Embryonic facial prominence (tissue), 1 donor: ENCODE results near the gene LMOD1.
"Not testable (repeated sequence)": the region's sequence is repeated elsewhere in the genome, so short reads cannot be mapped to it uniquely, and the experiment has no call there.

ENCODE experiments used
- DNase-seq: peaks from one replicate; pipeline ENCODE4 v3.0.0-alpha.2; 2016; ENCODE audit errors: extremely low spot score

The LMOD1 gene

DNA sequence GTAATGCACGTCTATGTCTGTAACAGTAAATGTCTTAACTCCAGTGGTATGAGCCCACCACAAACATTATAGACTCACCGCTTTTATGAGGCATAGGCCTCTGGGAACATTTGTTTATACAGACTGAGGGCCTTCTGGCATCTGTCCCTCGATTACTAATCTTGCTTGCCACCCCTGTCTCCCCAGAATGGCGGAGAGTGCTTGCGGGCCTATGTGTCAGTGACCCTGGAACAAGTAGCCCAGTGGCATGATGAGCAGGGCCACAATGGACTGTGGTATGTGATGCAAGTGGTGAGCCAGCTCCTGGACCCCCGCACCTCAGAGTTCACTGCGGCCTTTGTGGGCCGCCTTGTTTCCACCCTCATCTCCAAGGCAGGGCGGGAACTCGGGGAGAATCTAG, 76.0 kb downstream of the LMOD1 start:
- no peak for DNase-seq

DNA sequence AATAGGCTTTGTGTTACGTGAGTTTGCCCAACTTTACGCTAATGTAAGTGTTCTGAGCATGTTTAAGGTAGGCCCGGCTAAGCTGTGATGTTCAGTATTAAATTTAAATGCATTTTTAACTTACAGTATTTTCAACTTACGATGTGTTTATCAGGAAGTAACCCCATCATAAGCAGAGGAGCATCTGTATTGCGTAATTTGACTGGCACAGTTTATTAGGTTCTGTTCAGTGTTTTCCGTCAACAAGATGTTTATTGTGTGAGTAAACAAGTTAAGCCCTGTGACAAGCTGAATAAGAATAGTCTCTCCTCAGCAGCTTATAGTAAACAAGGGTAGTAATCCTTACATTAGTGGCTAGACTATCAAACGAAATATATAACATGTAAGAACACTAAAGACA, 84.9 kb downstream of the LMOD1 start:
- no peak for DNase-seq

DNA sequence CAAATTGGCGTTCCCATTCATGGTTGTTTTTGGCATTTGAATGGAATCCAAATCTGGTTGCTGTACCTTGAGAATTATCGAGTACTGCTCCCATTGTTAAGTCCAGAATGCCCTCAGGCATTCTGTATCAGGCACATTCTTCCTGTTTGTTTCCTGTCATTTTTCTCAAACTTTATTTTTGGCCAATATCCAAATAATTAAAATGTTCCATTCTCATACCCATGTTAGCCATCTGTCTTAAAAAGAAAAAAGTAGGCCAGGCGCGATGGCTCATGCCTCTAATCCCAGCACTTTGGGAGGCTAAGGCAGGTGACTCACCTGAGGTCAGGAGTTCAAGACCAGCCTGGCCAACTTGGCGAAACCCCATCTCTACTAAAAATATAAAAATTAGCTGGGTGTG, 86.9 kb downstream of the LMOD1 start:
- DNase-seq, result no peak

DNA sequence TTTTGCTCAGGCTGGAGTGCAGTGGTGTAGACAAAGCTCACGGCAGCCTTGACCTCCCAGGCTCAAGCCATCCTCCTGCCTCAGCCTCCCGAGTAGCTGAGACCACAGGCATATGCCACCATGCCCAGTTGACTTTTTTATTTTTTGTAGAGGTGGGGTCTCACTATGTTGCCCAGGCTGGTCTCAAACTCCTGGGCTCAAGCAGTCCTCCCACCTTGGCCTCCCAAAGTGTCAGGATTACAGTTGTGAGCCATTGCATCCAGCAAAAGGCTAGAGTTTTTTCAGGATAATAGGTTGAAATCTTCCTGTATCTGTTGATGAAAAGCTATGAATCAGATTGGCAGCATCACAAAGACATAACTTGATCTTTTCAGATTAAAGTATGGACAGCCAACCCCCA, 89.6 kb downstream of the LMOD1 start:
- not testable (repeated sequence) for DNase-seq

DNA sequence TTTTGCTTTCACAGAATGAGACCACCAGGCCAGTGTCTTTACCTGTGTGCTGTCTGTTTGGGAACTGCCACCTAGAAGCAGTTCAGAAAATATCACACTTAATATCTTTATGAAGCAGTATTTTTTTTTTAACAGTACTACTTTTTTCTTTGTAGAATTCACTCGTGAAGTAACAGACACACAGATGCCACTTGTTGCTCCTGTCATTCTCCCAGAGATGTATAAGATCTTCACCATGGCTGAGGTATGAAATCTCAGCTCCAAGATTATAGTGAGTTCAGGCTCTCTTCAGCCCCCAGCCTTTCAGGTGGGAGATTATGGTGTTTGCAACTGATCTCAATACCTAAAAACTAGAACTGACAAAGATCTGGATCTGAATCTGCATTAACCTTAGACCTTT, 94.4 kb downstream of the LMOD1 start:
- no peak for DNase-seq

DNA sequence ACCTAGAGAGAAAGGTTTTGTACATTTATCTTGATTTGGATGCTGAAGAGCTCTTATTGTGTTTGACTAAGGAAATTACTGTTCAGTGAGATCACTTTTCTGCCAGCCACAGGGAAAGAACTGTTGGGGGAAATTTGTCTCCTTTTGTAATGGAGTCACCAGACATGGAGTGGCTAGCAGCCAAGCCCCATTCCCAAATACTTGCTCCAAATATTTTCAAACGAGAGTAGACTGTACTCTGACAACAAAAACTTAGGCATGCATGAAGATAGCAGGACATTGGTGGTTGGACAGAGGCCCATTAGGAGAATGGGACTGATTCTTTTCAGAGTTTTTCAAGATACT, 96.3 kb downstream of the LMOD1 start:
- no peak for DNase-seq

DNA sequence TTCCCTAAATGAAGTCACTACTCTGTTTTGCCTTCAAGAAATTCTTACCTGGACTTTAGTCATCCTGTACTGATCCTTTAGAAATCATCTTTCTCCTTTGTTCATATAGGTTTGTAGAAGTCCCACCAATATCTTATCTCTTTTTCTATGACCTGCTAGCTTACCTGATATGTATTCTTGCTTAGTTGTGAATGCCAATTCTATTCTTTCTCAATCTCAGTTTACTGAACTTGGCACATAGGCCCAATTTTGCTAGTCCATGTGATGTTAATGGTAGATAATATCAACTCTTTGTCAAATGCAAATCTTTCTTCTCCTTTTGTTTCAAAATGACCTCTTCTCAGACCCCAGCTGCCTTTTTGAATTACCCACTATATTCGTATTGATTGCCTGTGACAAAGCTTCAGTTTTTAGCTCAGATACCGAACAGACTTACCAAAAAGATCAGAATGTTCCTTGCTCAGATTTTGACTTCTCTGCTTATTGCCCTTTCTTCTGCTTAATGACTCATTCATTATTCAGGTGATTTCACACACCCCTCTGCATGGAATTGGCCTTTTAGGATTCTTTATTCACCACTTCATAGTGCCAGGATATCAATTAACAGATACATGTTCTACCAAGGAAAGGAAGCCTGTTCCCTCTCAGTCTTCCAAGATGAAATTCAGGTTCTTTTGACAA, 96.8 kb downstream of the LMOD1 start:
- no peak for DNase-seq

DNA sequence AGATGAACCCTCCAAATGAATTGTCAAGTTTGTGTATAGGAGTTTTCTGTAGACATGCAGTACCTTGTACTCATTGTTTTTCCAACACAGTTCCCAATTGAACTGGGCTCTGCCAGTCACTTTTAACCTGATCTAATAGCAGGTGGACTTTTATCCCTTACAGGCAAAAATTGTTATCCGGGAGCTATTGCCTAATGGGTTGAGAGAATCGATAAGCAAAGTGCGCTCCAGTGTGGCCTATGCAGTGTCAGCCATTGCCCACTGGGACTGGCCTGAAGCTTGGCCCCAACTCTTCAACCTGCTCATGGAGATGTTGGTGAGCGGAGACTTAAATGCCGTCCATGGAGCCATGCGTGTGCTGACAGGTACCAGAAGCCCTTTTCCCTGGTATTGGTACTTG, 98.1 kb downstream of the LMOD1 start:
- no peak for DNase-seq

DNA sequence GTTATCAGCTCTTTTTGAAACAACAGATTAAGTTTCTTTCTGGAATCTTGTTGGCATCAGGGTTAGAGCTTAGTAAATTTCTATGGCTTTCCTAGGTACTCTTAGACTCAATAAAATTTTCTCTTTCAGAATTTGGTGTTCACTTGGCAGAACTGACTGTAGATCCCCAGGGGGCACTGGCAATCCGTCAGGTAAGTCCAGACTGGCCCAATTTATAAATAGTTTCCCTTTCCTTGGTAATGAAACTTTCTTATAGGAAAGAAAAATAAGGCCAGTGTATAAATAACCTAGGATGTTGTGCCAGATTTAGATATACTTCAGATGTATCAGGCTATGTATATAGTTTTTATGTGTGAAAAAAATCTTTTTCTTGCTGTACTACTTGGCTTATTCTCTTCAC, 99.2 kb downstream of the LMOD1 start:
- DNase-seq, result no peak
